Urinary bladder (tissue), 4 donors: ENCODE data around the gene CCBE1. TPM values are rescaled to one million over a fixed set of nuclear protein-coding genes. Genes with fewer than 3 reads are reported as not detected.

Source experiments
- DNase-seq: peaks from one replicate; pipeline ENCODE4 v3.0.0-alpha.2; 2015; ENCODE audit errors: extremely low spot score
- H3K27ac ChIP-seq: one replicate; pipeline ENCODE4 v1.5.1; 2013; ENCODE audit warnings: low read depth, mild to moderate bottlenecking, moderate library complexity
- H3K36me3 ChIP-seq: one replicate; pipeline ENCODE4 v1.6.1; 2013; ENCODE audit warnings: mild to moderate bottlenecking, moderate library complexity; ENCODE audit not compliant: insufficient read depth
- H3K4me1 ChIP-seq: one replicate; pipeline ENCODE4 v1.6.1; 2013; ENCODE audit warnings: mild to moderate bottlenecking, moderate library complexity; ENCODE audit not compliant: insufficient read depth
- H3K4me3 ChIP-seq: one replicate; pipeline ENCODE4 v1.5.1; 2013; ENCODE audit warnings: low read depth, low read length
- WGBS: extraction: QIAGEN DNeasy Blood & Tissue Kit; methylation state at CpG from one replicate; pipeline ENCODE4 v1.1.7; 2013; 5-methylcytosine and 5-hydroxymethylcytosine counted together
- polyA plus RNA-seq: library from polyadenylated mRNA; stranded (reverse); fragments of 200-250 nt; gene quantifications from one replicate; pipeline ENCODE4 v1.2.3, GENCODE V29; 2013
- total RNA-seq: library from RNA; depleted of rRNA; stranded (reverse); fragments of >200 nt; gene quantifications from one replicate; pipeline ENCODE4 v1.2.3, GENCODE V29; 2014
- donor health status: healthy with polysubstance abuse.
- donor health status: healthy.

Gene CCBE1
- total and polyA plus RNA-seq, 2 donors, result 0.37 to 4.2 TPM

DNA sequence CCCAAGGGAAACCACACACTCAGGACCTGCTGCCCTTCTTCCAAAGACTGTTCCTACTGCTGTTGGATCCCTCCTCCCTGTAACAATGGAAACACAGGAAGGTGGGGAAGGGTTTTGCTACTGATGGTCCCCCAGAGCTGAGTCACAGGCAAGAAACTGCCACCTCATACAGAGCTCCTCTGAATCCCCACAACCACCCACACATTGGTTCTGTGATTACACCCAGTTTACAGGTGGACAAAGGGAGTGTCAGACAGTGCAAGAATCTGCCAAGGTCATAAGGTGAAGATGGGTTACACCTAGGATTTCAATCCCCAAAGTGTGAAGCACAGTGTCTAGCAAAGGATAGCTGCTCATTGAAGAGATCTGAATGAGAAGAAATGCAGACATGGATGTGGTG is 196.5 kb downstream of the CCBE1 start:
- no peak for DNase-seq
- no peak overlapping the region for H3K4me3 ChIP-seq
- H3K27ac ChIP-seq, result no peak overlapping the region
- H3K4me1 ChIP-seq, result no peaks in the 10 kb centered on the region
- H3K36me3 ChIP-seq, result no peaks in the 10 kb centered on the region

DNA sequence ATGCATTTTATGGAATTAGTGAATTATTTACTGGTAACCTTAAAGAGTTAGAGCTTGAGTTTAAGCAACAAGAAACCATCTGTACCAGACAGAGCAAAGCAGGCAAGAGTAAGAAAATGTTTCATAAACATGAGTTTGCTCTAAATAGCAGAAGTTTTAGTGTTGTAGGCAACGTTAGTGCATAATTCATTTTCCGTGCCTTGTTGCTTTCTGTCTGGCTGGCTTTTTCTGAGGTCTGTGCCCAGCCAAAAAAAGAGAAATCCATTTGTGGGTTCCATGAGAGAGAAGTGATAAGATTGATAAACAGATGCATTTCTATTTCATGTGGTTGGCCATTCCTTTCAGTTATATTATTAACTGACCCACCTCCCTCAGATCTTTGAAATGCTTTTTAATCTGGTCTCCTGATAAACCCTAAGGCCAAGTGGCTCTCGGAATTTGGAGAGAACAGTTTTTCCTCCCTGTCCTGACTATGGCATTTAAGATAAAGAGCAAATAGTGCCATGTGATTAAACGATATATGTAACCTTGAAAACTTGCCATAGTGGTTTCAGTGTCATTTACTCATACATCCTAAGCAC is 198.6 kb downstream of the CCBE1 start:
- no peaks in the 10 kb centered on the region for H3K36me3 ChIP-seq
- whole genome bisulfite sequencing, result 58% methylated on average over 4 of the region's 4 CpGs
- no peaks in the 10 kb centered on the region for H3K4me1 ChIP-seq
- no peak for DNase-seq
- H3K4me3 ChIP-seq, result no peak overlapping the region
- H3K27ac ChIP-seq, result no peak overlapping the region

DNA sequence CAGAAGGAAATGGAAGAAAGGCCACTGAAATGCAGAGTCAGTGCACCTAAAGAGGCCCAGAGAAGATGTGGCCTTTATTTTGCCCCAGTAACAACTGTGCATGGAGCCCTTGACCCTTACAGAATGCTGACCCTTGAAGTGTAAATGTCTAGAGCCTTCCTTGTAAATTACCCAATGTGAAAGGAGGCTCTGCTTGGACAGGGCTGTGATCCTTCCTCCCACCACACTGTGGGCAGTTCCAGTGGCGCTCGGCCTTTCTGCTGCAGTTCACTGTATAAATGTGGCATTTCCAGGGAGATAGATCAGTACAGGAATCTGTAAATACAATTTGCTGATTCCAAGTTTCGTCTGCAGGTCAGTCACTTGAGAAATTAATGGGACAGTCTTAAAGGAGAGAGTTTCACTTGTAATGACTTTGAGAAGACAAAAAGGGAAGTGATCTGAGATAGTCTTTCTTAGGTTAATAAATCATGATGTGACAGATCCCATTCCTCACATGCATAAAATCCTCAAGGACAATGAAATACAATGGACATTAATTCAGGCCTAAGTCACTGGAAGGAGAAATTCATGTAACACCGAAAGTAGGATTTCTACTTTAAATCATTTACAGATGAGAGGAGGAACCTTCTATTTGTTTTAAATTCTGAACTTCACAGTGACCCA is 204.3 kb downstream of the CCBE1 start:
- no peak for DNase-seq
- Histone ChIP-seq H3K4me3 (no peak overlapping the region), H3K4me1 (no peaks in the 10 kb centered on the region), H3K27ac (no peak overlapping the region), H3K36me3 (no peaks in the 10 kb centered on the region)
- 85% methylated on average over 4 of the region's 4 CpGs for WGBS

DNA sequence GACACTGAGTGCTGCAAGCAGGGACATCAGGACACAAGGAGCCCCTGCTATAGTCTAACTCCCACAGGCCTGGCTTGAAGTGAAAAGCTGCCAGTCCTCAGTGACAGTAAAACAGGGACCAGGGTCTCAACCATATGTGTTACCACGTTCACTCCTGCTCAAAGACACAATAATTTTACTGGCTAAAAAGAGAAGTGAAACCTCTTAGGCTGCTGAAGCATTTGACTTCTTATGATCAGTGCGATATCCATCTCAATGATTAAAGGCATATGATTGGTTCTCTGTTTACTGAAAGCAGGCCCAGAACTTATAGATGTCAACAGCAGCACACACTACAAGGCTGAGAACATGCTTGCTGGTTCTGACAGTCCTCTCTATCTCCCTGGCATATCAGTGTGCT is 208.3 kb downstream of the CCBE1 start:
- Histone ChIP-seq H3K36me3 (no peaks in the 10 kb centered on the region), H3K4me1 (peaks cover 1% of the 10 kb centered on the region), H3K27ac (no peak overlapping the region), H3K4me3 (no peak overlapping the region)
- WGBS, result 85% methylated on average over 2 of the region's 2 CpGs
- DNase-seq, result no peak

DNA sequence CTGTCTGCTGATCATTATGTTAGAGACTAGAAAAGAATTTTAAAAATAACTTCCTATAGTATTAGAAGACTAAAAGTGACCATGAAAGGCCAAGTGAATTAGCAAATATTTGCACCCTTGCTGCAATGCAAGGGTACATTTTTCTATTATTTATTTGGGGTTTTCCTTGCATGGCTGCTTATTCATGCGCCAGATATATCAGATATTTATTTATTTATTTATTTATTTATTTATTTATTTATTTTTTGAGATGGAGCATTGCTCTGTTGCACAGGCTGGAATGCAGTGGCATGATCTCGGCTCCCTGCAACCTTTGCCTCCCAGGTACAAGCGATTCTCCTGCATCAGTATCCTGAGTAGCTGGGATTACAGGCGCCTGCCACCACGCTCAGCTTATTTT is 211.8 kb downstream of the CCBE1 start:
- Histone ChIP-seq H3K4me1 (peaks cover 1% of the 10 kb centered on the region), H3K4me3 (no peak overlapping the region), H3K27ac (no peak overlapping the region), H3K36me3 (no peaks in the 10 kb centered on the region)
- 85% methylated on average over 5 of the region's 5 CpGs for WGBS
- no peak for DNase-seq

DNA sequence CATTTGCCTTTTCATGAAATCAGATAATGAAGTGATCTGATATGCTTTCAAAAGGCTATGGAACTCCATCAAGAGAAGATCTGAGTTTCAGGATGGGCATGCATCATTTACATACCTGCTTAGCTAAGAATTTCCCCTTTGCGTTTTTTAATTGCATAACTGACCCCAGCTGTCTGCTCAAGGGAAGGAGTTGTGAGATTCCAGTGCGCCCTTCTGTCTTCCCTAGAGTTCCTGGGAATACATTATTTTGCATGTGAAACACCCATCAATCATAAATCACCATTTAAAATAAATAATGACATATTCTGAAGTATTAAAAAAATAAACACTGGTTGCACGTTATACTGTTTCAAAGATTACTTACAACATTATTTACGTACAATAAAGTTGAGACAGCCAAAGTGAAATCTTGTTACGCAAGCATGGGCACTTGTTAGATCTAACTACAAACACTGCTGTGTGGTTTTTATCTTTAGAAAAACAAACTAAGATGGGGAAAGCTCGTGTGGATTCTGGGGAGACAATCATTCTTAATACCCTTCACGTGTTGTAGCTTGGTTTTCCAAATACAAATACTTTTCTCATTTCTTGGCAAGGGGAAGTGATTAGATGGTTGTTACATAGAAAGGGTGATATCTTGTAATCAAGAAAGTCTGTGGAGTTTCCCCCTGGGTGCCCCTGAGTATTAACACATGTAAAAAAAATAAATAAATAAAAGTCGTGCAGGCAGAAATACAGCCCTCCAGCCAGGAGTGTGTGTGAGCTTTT is 212.5 kb downstream of the CCBE1 start:
- WGBS, result 31% methylated on average over 8 of the region's 8 CpGs
- Histone ChIP-seq H3K4me1 (peaks cover 1% of the 10 kb centered on the region), H3K27ac (no peak overlapping the region)

DNA sequence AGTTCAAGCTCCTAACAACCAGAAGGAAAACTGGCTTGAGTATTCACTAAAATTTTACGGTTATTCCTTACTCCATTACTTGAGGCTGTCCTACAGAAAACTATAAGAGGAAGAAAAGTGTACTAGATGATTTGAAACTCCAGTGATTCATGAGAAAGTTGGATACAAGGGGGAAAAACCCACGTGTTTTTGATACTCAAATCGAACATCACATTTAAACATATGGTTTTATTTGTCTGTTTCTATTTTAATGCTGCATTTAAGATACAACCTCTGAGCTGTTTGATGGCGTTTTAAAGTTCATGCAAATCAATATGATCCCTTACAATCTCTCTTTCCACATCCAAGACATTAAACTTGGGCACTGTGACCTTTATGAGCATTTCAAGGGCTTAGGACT is 213.1 kb downstream of the CCBE1 start:
- no peak overlapping the region for H3K4me3 ChIP-seq
- no peak overlapping the region for H3K27ac ChIP-seq
- no peaks in the 10 kb centered on the region for H3K36me3 ChIP-seq
- peaks cover 1% of the 10 kb centered on the region for H3K4me1 ChIP-seq
- DNase-seq, result no peak
- 42% methylated on average over 4 of the region's 4 CpGs for WGBS

More for the DNA sequence above, 212.5 kb downstream of the CCBE1 start:
- H3K36me3 ChIP-seq, result no peaks in the 10 kb centered on the region
- DNase-seq, result no peak
- H3K4me3 ChIP-seq, result no peak overlapping the region

DNA sequence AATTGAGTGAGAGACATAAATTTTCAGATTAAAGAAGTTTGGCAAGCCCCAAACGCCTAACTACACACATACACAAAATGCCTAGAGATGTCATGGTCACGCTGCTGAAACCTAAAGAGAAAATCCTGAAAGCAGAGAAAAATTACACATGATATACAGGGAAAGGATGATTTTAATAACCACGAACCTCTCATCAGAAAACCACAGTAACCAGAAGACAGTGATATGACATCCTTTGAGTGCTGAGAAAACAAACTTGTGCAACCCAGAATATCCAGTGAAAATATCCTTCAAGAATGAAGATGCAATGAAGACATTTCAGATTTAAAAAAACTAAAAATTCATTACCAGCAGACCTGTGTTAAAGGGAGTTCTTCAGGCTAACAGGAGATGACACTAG is 215.8 kb downstream of the CCBE1 start:
- DNase-seq, result no peak
- no peaks in the 10 kb centered on the region for H3K36me3 ChIP-seq
- H3K4me3 ChIP-seq, result no peak overlapping the region
- H3K4me1 ChIP-seq, result peaks cover 1% of the 10 kb centered on the region
- 74% methylated on average over 3 of the region's 3 CpGs for WGBS
- no peak overlapping the region for H3K27ac ChIP-seq

DNA sequence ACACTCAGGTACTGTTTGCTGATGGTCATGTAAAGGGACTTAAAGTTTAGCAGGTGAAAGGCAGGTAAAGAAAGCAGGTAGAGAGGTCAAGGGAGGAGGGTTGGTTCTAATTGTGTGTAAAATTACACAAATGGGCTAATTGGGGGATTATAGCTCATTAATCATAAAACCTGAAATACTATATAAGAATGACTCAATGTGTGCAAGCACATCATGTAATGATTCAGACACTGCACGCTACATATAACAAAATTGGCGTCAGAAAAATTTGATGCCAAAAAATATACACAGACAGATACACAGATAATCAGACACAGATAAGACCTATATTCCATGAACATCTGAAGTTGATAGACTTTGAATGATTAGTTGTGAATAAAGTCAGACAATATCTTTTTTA is 217.4 kb downstream of the CCBE1 start:
- DNase-seq, result no peak
- Histone ChIP-seq H3K4me1 (peaks cover 1% of the 10 kb centered on the region), H3K36me3 (no peaks in the 10 kb centered on the region), H3K27ac (no peak overlapping the region), H3K4me3 (no peak overlapping the region)
- 91% methylated on average over 2 of the region's 2 CpGs for WGBS

DNA sequence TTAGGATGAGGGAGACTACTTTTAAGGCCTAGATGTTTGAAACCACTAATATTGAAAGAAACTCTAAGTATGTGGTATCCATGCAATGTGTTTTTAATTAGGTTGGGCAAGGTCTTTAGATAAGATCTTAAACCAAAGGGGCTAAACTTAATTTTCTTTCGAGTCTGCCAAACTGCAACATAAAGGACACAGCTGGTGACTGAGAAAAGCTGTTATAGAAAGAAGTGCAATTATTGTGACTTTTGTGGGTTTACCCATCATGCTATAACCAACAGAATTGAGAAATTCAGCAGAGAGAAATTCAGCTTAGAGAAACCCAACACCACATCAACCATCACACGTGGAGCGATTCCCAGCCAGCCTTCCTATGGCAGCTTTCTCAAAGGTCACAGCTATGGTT is 218.6 kb downstream of the CCBE1 start:
- Histone ChIP-seq H3K27ac (no peak overlapping the region), H3K36me3 (no peaks in the 10 kb centered on the region), H3K4me1 (no peaks in the 10 kb centered on the region), H3K4me3 (no peak overlapping the region)
- DNase-seq, result no peak
- 64% methylated on average over 3 of the region's 3 CpGs for WGBS

DNA sequence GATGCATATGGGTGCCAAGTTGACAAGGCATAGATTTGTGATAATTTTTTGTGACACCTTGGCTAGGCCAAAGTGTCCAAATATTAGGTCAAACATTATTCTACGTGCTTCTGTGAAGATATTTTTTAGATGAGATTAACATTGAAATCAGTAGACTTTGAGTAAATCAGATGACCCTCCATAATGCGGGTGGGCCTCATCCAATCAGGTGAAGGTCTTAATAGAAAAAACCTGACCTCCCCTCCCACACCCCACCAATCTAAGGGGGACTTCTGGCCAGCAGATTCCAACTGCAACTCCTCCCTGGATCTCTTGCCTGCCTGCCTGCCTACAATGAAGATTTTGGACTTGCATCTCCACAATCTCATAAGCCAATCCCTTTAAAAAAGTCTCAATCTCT is 219.4 kb downstream of the CCBE1 start:
- DNase-seq, result no peak
- Histone ChIP-seq H3K4me1 (no peaks in the 10 kb centered on the region), H3K4me3 (no peak overlapping the region), H3K27ac (no peak overlapping the region), H3K36me3 (no peaks in the 10 kb centered on the region)
- WGBS, result 88% methylated on average over 2 of the region's 2 CpGs

DNA sequence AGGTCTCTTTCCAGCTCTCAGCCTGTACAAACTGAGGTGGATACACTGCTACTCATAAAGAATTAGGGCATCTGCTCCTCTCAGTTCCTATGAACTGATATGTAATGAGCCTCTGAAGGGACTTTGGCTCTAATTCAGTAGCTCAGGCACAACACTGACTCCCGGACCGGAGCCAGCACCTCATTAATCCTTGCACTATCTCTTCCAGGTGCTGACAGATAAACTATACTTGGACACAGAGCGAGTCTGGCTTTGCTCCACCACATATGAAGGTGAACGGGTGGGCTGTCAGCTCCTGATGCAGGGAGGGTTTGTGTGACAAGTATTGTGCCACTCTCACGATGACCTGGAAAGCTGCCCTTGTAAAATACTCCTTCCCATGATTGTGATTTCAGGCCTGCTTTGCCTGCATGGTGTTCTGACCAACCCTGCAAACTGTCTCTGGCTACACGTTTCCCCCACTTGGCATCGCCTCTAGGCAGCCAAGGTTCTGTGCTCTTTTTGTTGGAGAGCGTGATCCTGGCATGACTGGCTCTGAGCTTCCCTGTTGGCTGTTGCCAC is 226.6 kb downstream of the CCBE1 start:
- Histone ChIP-seq H3K4me3 (no peak overlapping the region), H3K4me1 (no peaks in the 10 kb centered on the region), H3K27ac (no peak overlapping the region), H3K36me3 (no peaks in the 10 kb centered on the region)
- no peak for DNase-seq
- 37% methylated on average over 8 of the region's 8 CpGs for WGBS

DNA sequence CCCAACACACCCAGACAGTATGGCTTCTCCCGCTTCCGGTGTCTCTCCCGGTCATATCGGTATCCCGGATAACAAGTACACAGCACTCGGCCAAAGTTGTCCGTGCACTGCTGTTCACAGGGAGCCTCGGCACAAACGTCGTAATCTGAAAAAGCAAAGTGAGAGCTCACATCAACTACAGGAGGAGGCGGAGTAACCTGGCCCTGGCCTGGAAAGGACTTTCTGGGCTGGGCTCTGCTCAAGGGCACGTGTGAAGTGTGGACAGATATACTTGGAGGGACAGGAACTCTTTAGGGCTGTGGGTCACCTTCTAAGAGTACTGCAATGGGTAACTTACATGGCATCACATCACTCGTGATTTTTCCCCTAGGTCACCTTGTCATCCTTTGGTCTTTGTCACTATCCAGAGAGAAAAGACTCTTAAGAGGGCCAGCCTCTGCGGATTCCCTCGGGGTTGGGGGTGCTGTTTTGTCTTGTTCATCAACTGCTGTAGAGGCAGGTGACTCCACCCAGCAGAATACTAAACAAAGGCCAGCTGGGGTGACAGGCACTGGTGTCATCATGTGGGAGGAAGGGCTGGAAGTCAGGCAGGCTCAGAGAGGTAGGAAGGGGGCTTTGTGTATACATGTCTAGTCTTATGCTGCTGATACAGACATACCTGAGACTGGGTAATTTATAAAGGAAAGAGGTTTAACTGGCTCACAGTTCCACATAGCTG is 227.6 kb downstream of the CCBE1 start:
- 89% methylated on average over 15 of the region's 15 CpGs for WGBS
- H3K36me3 ChIP-seq, result no peaks in the 10 kb centered on the region
- no peak overlapping the region for H3K27ac ChIP-seq
- DNase-seq, result no peak
- H3K4me3 ChIP-seq, result no peak overlapping the region
- no peaks in the 10 kb centered on the region for H3K4me1 ChIP-seq
